HCT116 (cell line): ENCODE measurements around the gene KDELR1. TPM values are rescaled to one million over a fixed set of nuclear protein-coding genes. Genes with fewer than 3 reads are reported as not detected.

Experiments
- ATAC-seq: fragments of 200-7000 bp; cut with Tn5 transposase; 2 replicates; pipeline ENCODE4 v1.9.1; 2020; ENCODE audit warnings: mild to moderate bottlenecking, moderate library complexity
- BruUV-seq: library from RNA; stranded (reverse); fragments of 400-500 nt; replicated peaks from 2 replicates; lab custom pipeline; 2021; lab: Mats Ljungman, UMichigan
- CTCF ChIA-PET: fragments of 300-600 bp; sonication (Branson Sonifier 250); formaldehyde crosslinking; loops from one replicate; lab custom pipeline; 2021; ENCODE audit warnings: antibody characterized with exemption; lab: Charles Lee
- POLR2A ChIA-PET: fragments of 300-600, 350-600 bp; sonication (Branson Sonifier 250); formaldehyde crosslinking; loops from one replicate; lab custom pipeline; 2021; ENCODE audit warnings: antibody characterized with exemption; lab: Charles Lee
- RAD21 ChIA-PET, 2 experiments: fragments of 300-600 bp; sonication (Branson Sonifier 250); formaldehyde crosslinking; loops; one replicate each; lab custom pipeline; 2023; ENCODE audit warnings: low total read pairs in 2 of 2; ENCODE audit not compliant: uncharacterized antibody in 2 of 2, unreplicated experiment in 2 of 2, low non-redundant PET in 1 of 2; lab: Charles Lee
- DNase-seq: peaks from one replicate; pipeline ENCODE4 v3.0.0-alpha.2; 2010; ENCODE audit warnings: low read depth, low spot score
- H2AFZ ChIP-seq: fragments of 200-600 bp; shearing (Covaris generic), sonication (generic); 2 replicates; pipeline ENCODE4 v1.6.1; 2017; ENCODE audit warnings: low read depth, mixed run types, mixed read lengths, antibody characterized with exemption, low read length; ENCODE audit not compliant: poor library complexity, severe bottlenecking
- H3K27ac ChIP-seq: 2 replicates; pipeline ENCODE4 v1.5.1; 2012; ENCODE audit warnings: low read depth, low read length
- H3K27me3 ChIP-seq: fragments of 200-600 bp; sonication (generic); 2 replicates; pipeline ENCODE4 v1.6.1; 2016; ENCODE audit warnings: mixed run types, low read length, mixed read lengths; ENCODE audit not compliant: insufficient read depth
- H3K36me3 ChIP-seq, 2 experiments: fragments of 200-500 bp in 1 of 2; fragments of 200-600 bp in 1 of 2; sonication (Bioruptor generic) in 1 of 2; sonication (generic) in 1 of 2; 2 replicates each; pipeline versions ENCODE4 v1.5.1 to v1.6.1; 2014 to 2016; ENCODE audit warnings: low read length in 2 of 2, inconsistent platforms in 1 of 2, mixed read lengths in 1 of 2, mixed run types in 1 of 2; ENCODE audit not compliant: insufficient read depth in 2 of 2, control insufficient read depth in 1 of 2
- H3K4me1 ChIP-seq, 2 experiments: fragments of 200-600 bp in 1 of 2; sonication (generic) in 1 of 2; 2 replicates each; pipeline versions ENCODE4 v1.5.1 to v1.6.1; 2012 to 2017; ENCODE audit warnings: low read length in 2 of 2, inconsistent platforms in 1 of 2, mild to moderate bottlenecking in 1 of 2, mixed read lengths in 1 of 2, mixed run types in 1 of 2, moderate library complexity in 1 of 2; ENCODE audit not compliant: insufficient read depth in 2 of 2, control insufficient read depth in 1 of 2
- H3K4me2 ChIP-seq: fragments of 200-600 bp; sonication (generic); 2 replicates; pipeline ENCODE4 v1.6.1; 2017; ENCODE audit warnings: mixed run types, low read length, mixed read lengths
- H3K4me3 ChIP-seq, 2 experiments: fragments of 200-600 bp in 1 of 2; sonication (generic) in 1 of 2; replicated peaks in 1 of 2; 2 replicates each; pipeline ENCODE4 v1.5.1; 2011 to 2016; ENCODE audit warnings: low read length in 2 of 2, control low read depth in 1 of 2, low read depth in 1 of 2, mild to moderate bottlenecking in 1 of 2, mixed read lengths in 1 of 2, mixed run types in 1 of 2
- H3K79me2 ChIP-seq: fragments of 200-600 bp; sonication (generic); 2 replicates; pipeline ENCODE4 v1.6.1; 2017; ENCODE audit warnings: mild to moderate bottlenecking, mixed run types, low read length, moderate library complexity, mixed read lengths; ENCODE audit not compliant: insufficient read depth
- H3K9ac ChIP-seq: fragments of 200-600 bp; sonication (generic); 2 replicates; pipeline ENCODE4 v1.6.1; 2016; ENCODE audit warnings: low read length, mixed read lengths
- H3K9me2 ChIP-seq: fragments of 200-600 bp; sonication (generic), shearing (Covaris generic); 2 replicates; pipeline ENCODE4 v1.6.1; 2017; ENCODE audit warnings: mixed run types, mild to moderate bottlenecking, moderate library complexity; ENCODE audit not compliant: insufficient read depth
- H3K9me3 ChIP-seq, 2 experiments: fragments of 200-500 bp in 1 of 2; fragments of 200-600 bp in 1 of 2; sonication (Bioruptor generic) in 1 of 2; sonication (generic) in 1 of 2; 2 replicates each; pipeline ENCODE4 v1.6.1; 2014 to 2017; ENCODE audit warnings: low read length in 2 of 2, mixed read lengths in 2 of 2, inconsistent platforms in 1 of 2, low read depth in 1 of 2, mild to moderate bottlenecking in 1 of 2, mixed run types in 1 of 2, moderate library complexity in 1 of 2; ENCODE audit not compliant: control insufficient read depth in 1 of 2, insufficient read depth in 1 of 2
- H4K20me1 ChIP-seq: fragments of 200-600 bp; sonication (generic), shearing (Covaris generic); 2 replicates; pipeline ENCODE4 v1.6.1; 2017; ENCODE audit warnings: mixed run types, mild to moderate bottlenecking, moderate library complexity; ENCODE audit not compliant: insufficient read depth
- CBX3 ChIP-seq: IDR thresholded peaks from 2 replicates; pipeline ENCODE4 v1.6.1; 2012; ENCODE audit warnings: low read depth
- CEBPB ChIP-seq: IDR thresholded peaks from 2 replicates; pipeline ENCODE4 v1.6.1; 2012; ENCODE audit warnings: low read depth
- CTCF ChIP-seq, 3 experiments: fragments of 200-600 bp in 1 of 3; sonication (generic) in 1 of 3; IDR thresholded peaks in 2 of 3; conservative IDR thresholded peaks in 1 of 3; 2 replicates each; pipeline ENCODE4 v1.5.1; 2012 to 2017; ENCODE audit warnings: low read depth in 2 of 3, low read length in 2 of 3, antibody characterized with exemption in 1 of 3, borderline replicate concordance in 1 of 3, control low read depth in 1 of 3, mild to moderate bottlenecking in 1 of 3, mixed read lengths in 1 of 3, mixed run types in 1 of 3, moderate library complexity in 1 of 3; ENCODE audit not compliant: insufficient read depth in 1 of 3
- EGR1 ChIP-seq: IDR thresholded peaks from 2 replicates; pipeline ENCODE4 v1.6.1; 2012; ENCODE audit warnings: low read depth
- ELF1 ChIP-seq: IDR thresholded peaks from 2 replicates; pipeline ENCODE4 v1.6.1; 2012; ENCODE audit warnings: low read depth, borderline replicate concordance
- EZH2 ChIP-seq: fragments of 200-600 bp; sonication (generic); IDR thresholded peaks from 2 replicates; pipeline ENCODE4 v1.6.1; 2017; ENCODE audit warnings: antibody characterized with exemption, mixed run types
- EZH2phosphoT487 ChIP-seq: fragments of 200-600 bp; IDR thresholded peaks from 2 replicates; pipeline ENCODE4 v1.6.1; 2018; ENCODE audit warnings: antibody characterized with exemption, borderline replicate concordance
- FOSL1 ChIP-seq: IDR thresholded peaks from 2 replicates; pipeline ENCODE4 v1.6.1; 2012; ENCODE audit warnings: low read depth
- JUND ChIP-seq: IDR thresholded peaks from 2 replicates; pipeline ENCODE4 v1.6.1; 2012
- MAX ChIP-seq: IDR thresholded peaks from 2 replicates; pipeline ENCODE4 v1.6.1; 2012
- POLR2A ChIP-seq: IDR thresholded peaks from 2 replicates; pipeline ENCODE4 v1.7.0; 2011; ENCODE audit warnings: borderline replicate concordance; ENCODE audit not compliant: insufficient read depth, insufficient read length; ENCODE audit errors: extremely low read depth
- POLR2AphosphoS5 ChIP-seq: IDR thresholded peaks from 2 replicates; pipeline ENCODE4 v1.6.1; 2011; ENCODE audit warnings: mild to moderate bottlenecking, low read depth, low read length, moderate library complexity
- RAD21 ChIP-seq: IDR thresholded peaks from 2 replicates; pipeline ENCODE4 v1.6.1; 2012; ENCODE audit warnings: low read depth, mild to moderate bottlenecking
- SIN3A ChIP-seq: IDR thresholded peaks from 2 replicates; pipeline ENCODE4 v1.6.1; 2012; ENCODE audit warnings: low read depth
- SP1 ChIP-seq: IDR thresholded peaks from 2 replicates; pipeline ENCODE4 v1.6.1; 2012; ENCODE audit warnings: low read depth
- SRF ChIP-seq: IDR thresholded peaks from 2 replicates; pipeline ENCODE4 v1.6.1; 2012; ENCODE audit warnings: low read depth
- TCF7L2 ChIP-seq: IDR thresholded peaks from 2 replicates; pipeline ENCODE4 v1.7.0; 2011; ENCODE audit warnings: borderline replicate concordance, inconsistent platforms; ENCODE audit not compliant: insufficient read depth, insufficient read length; ENCODE audit errors: extremely low read depth
- YY1 ChIP-seq: IDR thresholded peaks from 2 replicates; pipeline ENCODE4 v1.6.1; 2011; ENCODE audit warnings: low read length, low read depth, moderate library complexity, mild to moderate bottlenecking; ENCODE audit not compliant: insufficient replicate concordance; ENCODE audit errors: extremely low read depth
- ZFX ChIP-seq: fragments of 450-650 bp; IDR thresholded peaks from 2 replicates; pipeline ENCODE4 v1.6.1; 2017
- ZNF274 ChIP-seq: fragments of 200-500 bp; sonication (Bioruptor generic); IDR thresholded peaks from 2 replicates; pipeline ENCODE4 v1.6.1; 2014; ENCODE audit warnings: mild to moderate bottlenecking, low read depth, low read length, inconsistent platforms
- intact Hi-C: fragments of 100-400 bp; cut with micrococcal nuclease; formaldehyde crosslinking; loops from 2 replicates; pipeline ENCODE4 v1.10.0; 2022
- total RNA-seq: library from RNA; stranded (reverse); gene quantifications from one replicate; pipeline ENCODE4 v1.2.1, GENCODE V29; 2021; ENCODE audit not compliant: unreplicated experiment
- TF ChIP-seq, protein P1 (sequence below): IDR thresholded peaks from 2 replicates; pipeline ENCODE4 v1.6.1; 2011; ENCODE audit warnings: mild to moderate bottlenecking, low read length, moderate library complexity; ENCODE audit not compliant: insufficient replicate concordance; ENCODE audit errors: extremely low read depth
- TF ChIP-seq, protein P2 (sequence below): IDR thresholded peaks from 2 replicates; pipeline ENCODE4 v1.6.1; 2012

Gene KDELR1
- total RNA-seq, 1 experiment from 2014 or later, result 212 TPM

DNA sequence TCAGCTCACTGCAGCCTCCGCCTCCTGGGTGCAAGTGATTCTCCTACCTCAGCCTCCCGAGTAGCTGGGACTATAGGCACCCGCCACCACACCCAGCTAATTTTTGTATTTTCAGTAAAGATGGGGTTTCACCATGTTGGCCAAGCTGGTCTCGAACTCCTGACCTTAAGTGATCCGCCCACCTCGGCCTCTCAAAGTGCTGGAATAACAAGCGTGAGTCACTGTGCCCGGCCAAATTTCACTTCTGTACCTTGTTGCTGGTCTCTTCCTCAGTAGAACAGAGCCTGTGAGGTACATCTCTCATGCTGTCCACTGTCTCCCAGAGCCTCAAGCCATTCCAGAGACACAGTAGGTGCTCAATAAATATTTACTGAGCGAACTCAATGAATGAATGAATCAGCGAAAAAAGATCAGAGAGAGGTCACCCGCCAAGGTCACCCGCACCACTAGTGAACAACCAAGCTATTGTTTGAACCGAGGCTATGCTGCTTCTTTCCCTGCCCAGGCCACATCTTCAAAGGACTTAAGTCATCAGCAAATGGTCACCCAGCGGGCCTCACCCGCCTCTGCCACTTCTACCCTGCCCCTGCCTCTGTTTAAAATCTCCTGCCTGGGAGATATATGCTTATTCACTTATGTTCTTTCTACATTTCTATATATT is 36.9 kb downstream of the KDELR1 start:
- Histone ChIP-seq H3K79me2 (no peaks in the 10 kb centered on the region), H4K20me1 (no peaks in the 10 kb centered on the region), H3K4me3 (peak overlapping the region in 1 of 2 experiments; percentile 23; a peak in 2 of 4 replicates), H3K4me1 (peaks cover 26 to 59% of the 10 kb centered on the region in 2 experiments), H3K36me3 (no peaks in the 10 kb centered on the region), H2AFZ (no peak overlapping the region), H3K27me3 (no peaks in the 10 kb centered on the region), H3K9me2 (no peaks in the 10 kb centered on the region), H3K9me3 (no peaks in the 10 kb centered on the region), H3K27ac (peak overlapping the region; percentile 64), H3K9ac (peak overlapping the region; percentile 56), H3K4me2 (peak overlapping the region; percentile 45)
- intact Hi-C loops, result loop anchor here (5.0 kb wide), 1 partner anchor 138 kb away; no protein-coding TSS in a partner anchor
- CTCF ChIA-PET, result interaction anchor here (0.9 to 3.0 kb wide), 6 partner anchors 9 to 234 kb away, joined by 3 to 10 read pairs (median 4); partner anchors contain the start of genes KDELR1, SYNGR4 and TMEM143
- RAD21 ChIA-PET, result interaction anchor here (0.7 to 1.1 kb wide), 3 partner anchors 9 to 213 kb away, joined by 3 to 7 read pairs (median 5); partner anchors contain the start of genes SYNGR4 (in 1 of the 2) and TMEM143 (in 1 of the 2)
- ATAC-seq (peak; percentile 86), DNase-seq (peak; percentile 99)
- no TSS peak for BruUV-seq
- POLR2A ChIA-PET, result interaction anchor here (0.5 to 3.2 kb wide), 8 partner anchors 9 to 231 kb away, joined by 3 to 30 read pairs (median 4); partner anchors contain the start of genes SYNGR4 and TMEM143
- TF ChIP-seq SRF (peak; percentile 71; the same call in 1 of the 2 replicates), FOSL1 (peak; percentile 89), EGR1 (peak; percentile 76; the same call in 1 of the 2 replicates), CTCF (IDR thresholded peaks at IDR 0.05 in 2 of 3, conservative IDR thresholded peaks at IDR 0.05 in 1 of 3; ENCODE audit: borderline replicate concordance in 1 of 3, insufficient read depth in 1 of 3, low read depth in 2 of 3, low read length in 2 of 3) (no peak), ELF1 (no peak), EZH2phosphoT487 (no peak), POLR2AphosphoS5 (peak; percentile 47), MAX (peak; percentile 67), ZFX (no peak), CBX3 (peak; percentile 88; the same call in 1 of the 2 replicates), TCF7L2 (peak; percentile 97), RAD21 (no peak), JUND (peak; percentile 94), CEBPB (no peak), ZNF274 (no peak), POLR2A (no peak), SP1 (peak; percentile 88), YY1 (no peak), EZH2 (no peak), SIN3A (no peak; the same call in 1 of the 2 replicates)
- TF ChIP-seq, protein P1, sequence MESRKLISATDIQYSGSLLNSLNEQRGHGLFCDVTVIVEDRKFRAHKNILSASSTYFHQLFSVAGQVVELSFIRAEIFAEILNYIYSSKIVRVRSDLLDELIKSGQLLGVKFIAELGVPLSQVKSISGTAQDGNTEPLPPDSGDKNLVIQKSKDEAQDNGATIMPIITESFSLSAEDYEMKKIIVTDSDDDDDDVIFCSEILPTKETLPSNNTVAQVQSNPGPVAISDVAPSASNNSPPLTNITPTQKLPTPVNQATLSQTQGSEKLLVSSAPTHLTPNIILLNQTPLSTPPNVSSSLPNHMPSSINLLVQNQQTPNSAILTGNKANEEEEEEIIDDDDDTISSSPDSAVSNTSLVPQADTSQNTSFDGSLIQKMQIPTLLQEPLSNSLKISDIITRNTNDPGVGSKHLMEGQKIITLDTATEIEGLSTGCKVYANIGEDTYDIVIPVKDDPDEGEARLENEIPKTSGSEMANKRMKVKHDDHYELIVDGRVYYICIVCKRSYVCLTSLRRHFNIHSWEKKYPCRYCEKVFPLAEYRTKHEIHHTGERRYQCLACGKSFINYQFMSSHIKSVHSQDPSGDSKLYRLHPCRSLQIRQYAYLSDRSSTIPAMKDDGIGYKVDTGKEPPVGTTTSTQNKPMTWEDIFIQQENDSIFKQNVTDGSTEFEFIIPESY, result peak; percentile 11
- TF ChIP-seq, protein P2, sequence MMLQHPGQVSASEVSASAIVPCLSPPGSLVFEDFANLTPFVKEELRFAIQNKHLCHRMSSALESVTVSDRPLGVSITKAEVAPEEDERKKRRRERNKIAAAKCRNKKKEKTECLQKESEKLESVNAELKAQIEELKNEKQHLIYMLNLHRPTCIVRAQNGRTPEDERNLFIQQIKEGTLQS, result no peak
